Naive B cell (primary cell): Measurements from ENCODE around the gene RREB1. TPM values are rescaled to one million over a fixed set of nuclear protein-coding genes. Genes with fewer than 3 reads are reported as not detected.
"Not testable (repeated sequence)": the region's sequence is repeated elsewhere in the genome, so short reads cannot be mapped to it uniquely, and the experiment has no call there.

Source experiments
- ATAC-seq, 2 donors: fragments of 150-1000 bp; cut with Tn5 transposase; 2 replicates each; pipeline ENCODE4 v1.10.0; 2021; ENCODE audit warnings: low read depth in 2 of 2, mild to moderate bottlenecking in 2 of 2, moderate library complexity in 2 of 2
- DNase-seq: peaks from one replicate; pipeline ENCODE4 v3.0.0; 2022
- H3K27ac Mint-ChIP-seq, 6 donors: one replicate each; pipeline ENCODE4 v1.8.0; 2020 to 2022; ENCODE audit warnings: mild to moderate bottlenecking in 6 of 6, mixed read lengths in 6 of 6, moderate library complexity in 5 of 6, inconsistent platforms in 2 of 6
- H3K27me3 Mint-ChIP-seq, 3 donors: one replicate each; pipeline ENCODE4 v1.8.0; 2021 to 2022; ENCODE audit warnings: mixed read lengths in 3 of 3, mild to moderate bottlenecking in 1 of 3
- H3K36me3 Mint-ChIP-seq, 2 donors: one replicate each; pipeline ENCODE4 v1.8.0; 2020 to 2022; ENCODE audit warnings: mixed read lengths in 2 of 2, inconsistent platforms in 1 of 2, mild to moderate bottlenecking in 1 of 2
- H3K4me1 Mint-ChIP-seq, 3 donors: one replicate each; pipeline ENCODE4 v1.8.0; 2020 to 2022; ENCODE audit warnings: mixed read lengths in 3 of 3, inconsistent platforms in 1 of 3, mild to moderate bottlenecking in 1 of 3, moderate library complexity in 1 of 3
- H3K4me3 Mint-ChIP-seq, 8 donors: one replicate each; pipeline ENCODE4 v1.8.0; 2020 to 2022; ENCODE audit warnings: mild to moderate bottlenecking in 8 of 8, mixed read lengths in 8 of 8, moderate library complexity in 8 of 8, inconsistent platforms in 2 of 8
- H3K9me3 Mint-ChIP-seq, 7 donors: one replicate each; pipeline ENCODE4 v1.8.0; 2020 to 2022; ENCODE audit warnings: mixed read lengths in 7 of 7, mild to moderate bottlenecking in 5 of 7, inconsistent platforms in 2 of 7, moderate library complexity in 1 of 7
- polyA plus RNA-seq, 6 donors: library from polyadenylated mRNA; unstranded; fragments of 300-500 nt; fragmentation: Illumina TruSeq; gene quantifications; one replicate each; pipeline ENCODE4 v1.2.3, GENCODE V29; 2021; ENCODE audit warnings: low read depth in 6 of 6

Gene RREB1
- polyA plus RNA-seq, 6 donors from 2014 or later: 1.5 to 9.9 (median 5.2) TPM

GRCh38 chr6:7265385-7265726 is 157.6 kb downstream of the RREB1 start:
- Mint-ChIP-seq H3K4me1 (peaks cover 18 to 24% (median 22%) of the 10 kb centered on the region in 3 donors), H3K36me3 (peaks cover 0 to 12% of the 10 kb centered on the region in 2 donors), H3K27me3 (peaks cover 0 to 14% (median 14%) of the 10 kb centered on the region in 3 donors)
- DNase-seq, H3K9me3 Mint-ChIP-seq, ATAC-seq, H3K27ac Mint-ChIP-seq, H3K4me3 Mint-ChIP-seq: not testable (repeated sequence)

- Mint-ChIP-seq H3K27me3 (peaks cover 0 to 5% (median 5%) of the 10 kb centered on the region in 3 donors), H3K36me3 (peaks cover 0 to 12% of the 10 kb centered on the region in 2 donors), H3K9me3 (peaks cover 0 to 4% (median 0%) of the 10 kb centered on the region in 7 donors), H3K27ac (no peak overlapping the region), H3K4me1 (peaks cover 5 to 7% (median 7%) of the 10 kb centered on the region in 3 donors), H3K4me3 (no peak overlapping the region)
- no peak for DNase-seq
- no peak for ATAC-seq
These were observed 159.3 kb downstream of the RREB1 start for GRCh38 chr6:7267071-7267465.

GRCh38 chr6:7267466-7268091 is 159.8 kb downstream of the RREB1 start:
- H3K36me3 Mint-ChIP-seq: peaks cover 0 to 12% of the 10 kb centered on the region in 2 donors
- H3K4me1 Mint-ChIP-seq: peaks cover 0 to 3% (median 3%) of the 10 kb centered on the region in 3 donors
- ATAC-seq: no peak
- H3K27me3 Mint-ChIP-seq: peaks cover 0 to under 1% (median under 1%) of the 10 kb centered on the region in 3 donors
- no peak overlapping the region for H3K4me3 Mint-ChIP-seq
- no peak overlapping the region for H3K27ac Mint-ChIP-seq
- DNase-seq: no peak
- H3K9me3 Mint-ChIP-seq: peaks cover 0 to 4% (median 0%) of the 10 kb centered on the region in 7 donors

GRCh38 chr6:7268362-7268761 is 160.6 kb downstream of the RREB1 start:
- H3K9me3 Mint-ChIP-seq: peaks cover 0 to 4% (median 0%) of the 10 kb centered on the region in 7 donors
- ATAC-seq (no peak), DNase-seq (no peak)
- H3K36me3 Mint-ChIP-seq: peaks cover 0 to 12% of the 10 kb centered on the region in 2 donors
- no peak overlapping the region for H3K4me3 Mint-ChIP-seq
- H3K27me3 Mint-ChIP-seq: no peaks in the 10 kb centered on the region
- no peak overlapping the region for H3K27ac Mint-ChIP-seq
- H3K4me1 Mint-ChIP-seq: peaks cover 0 to 3% (median 0%) of the 10 kb centered on the region in 3 donors

DNA sequence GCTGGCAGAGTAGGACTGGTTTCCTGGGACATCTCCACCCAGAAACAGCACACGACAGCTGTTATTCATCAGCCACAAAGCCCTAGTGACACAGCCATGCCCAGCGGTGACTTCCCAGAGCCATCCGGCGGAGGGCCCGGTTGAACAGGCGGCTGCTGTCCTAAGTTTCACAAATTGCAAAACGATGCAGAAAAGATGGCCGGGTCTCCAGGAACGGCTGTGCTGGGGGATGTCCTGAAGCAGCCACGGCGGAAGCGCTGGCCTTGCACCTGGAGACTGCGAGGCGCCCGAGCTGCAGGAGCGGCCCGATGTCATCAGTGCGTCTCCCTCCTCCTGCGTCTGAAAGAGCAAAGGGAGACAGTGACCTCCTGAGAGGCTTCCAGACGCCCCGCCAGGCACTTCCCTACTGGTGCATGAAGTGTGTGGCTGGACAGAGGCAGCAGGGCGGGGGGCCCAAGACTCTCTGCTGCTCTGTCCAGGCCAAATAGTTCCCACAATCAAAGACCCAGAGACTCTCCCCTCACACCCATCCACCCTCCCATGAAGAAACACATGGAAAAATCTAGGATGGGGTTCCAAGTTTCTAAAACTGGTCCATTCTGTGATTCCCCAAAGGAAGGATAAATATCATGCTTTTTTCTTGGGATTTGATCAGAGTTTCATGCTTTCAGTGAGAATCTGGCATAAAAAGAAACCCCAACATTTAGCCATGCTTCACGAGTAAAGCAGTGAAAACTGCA is 161.2 kb downstream of the RREB1 start:
- peaks cover 0 to 12% of the 10 kb centered on the region in 2 donors for H3K36me3 Mint-ChIP-seq
- ATAC-seq (no peak), DNase-seq (no peak)
- peaks cover 0 to 3% (median 0%) of the 10 kb centered on the region in 3 donors for H3K4me1 Mint-ChIP-seq
- H3K9me3 Mint-ChIP-seq: peaks cover 0 to 4% (median 0%) of the 10 kb centered on the region in 7 donors
- H3K27me3 Mint-ChIP-seq: no peaks in the 10 kb centered on the region
- no peak overlapping the region for H3K4me3 Mint-ChIP-seq
- H3K27ac Mint-ChIP-seq: no peak overlapping the region

- H3K4me1 Mint-ChIP-seq: peaks cover 0 to 3% (median 0%) of the 10 kb centered on the region in 3 donors
- no peak overlapping the region for H3K4me3 Mint-ChIP-seq
- ATAC-seq (no peak), DNase-seq (no peak)
- no peaks in the 10 kb centered on the region for H3K27me3 Mint-ChIP-seq
- peaks cover 0 to 12% of the 10 kb centered on the region in 2 donors for H3K36me3 Mint-ChIP-seq
- H3K9me3 Mint-ChIP-seq: peaks cover 0 to 4% (median 0%) of the 10 kb centered on the region in 7 donors
- H3K27ac Mint-ChIP-seq: peak overlapping the region in 1 of 6 donors; percentile 68
These were observed 162.1 kb downstream of the RREB1 start for GRCh38 chr6:7269816-7270215.

DNA sequence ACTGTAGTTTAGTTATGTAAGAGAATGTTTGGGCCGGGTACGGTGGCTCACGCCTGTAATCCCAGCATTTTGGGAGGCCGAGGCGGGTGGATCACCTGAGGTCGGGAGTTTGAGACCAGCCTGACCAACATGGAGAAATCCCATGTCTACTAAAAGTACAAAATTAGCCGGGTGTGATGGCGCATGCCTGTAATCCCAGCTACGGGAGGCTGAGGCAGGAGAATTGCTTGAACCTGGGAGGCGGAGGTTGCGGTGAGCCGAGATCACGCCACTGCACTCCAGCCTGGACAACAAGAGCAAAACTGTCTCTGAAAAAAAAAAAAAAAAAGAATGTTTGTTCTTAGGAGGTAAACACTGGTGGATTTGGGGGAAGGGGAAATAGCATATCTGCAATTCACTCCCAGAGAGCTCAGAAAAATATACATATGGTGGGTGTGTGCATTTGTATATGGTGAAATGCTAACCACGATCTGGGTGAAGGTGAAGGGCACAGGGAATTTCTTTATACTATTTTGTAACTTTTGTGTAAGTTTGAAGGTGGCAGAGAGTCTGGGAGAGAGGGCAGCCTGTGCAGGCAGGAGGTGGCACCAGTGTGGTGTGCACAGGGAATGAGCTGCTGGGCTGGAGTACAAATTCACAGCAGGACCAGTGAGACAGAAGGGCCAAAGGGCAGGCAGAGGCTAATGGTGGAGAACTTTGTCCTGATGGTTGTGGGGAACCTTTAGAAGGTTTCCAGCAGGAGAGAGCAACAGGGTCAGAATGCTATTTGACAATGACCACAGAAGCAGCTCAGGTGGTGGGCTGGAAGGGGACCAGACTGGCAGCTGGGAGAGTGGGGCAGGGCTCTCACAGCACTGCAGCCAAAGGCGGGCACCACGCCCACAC is 162.8 kb downstream of the RREB1 start:
- DNase-seq: no peak
- Mint-ChIP-seq H3K27ac (peak overlapping the region in 2 of 6 donors; percentile 45 to 86), H3K4me1 (peaks cover under 1 to 3% (median 1%) of the 10 kb centered on the region in 3 donors), H3K36me3 (peaks cover 0 to 12% of the 10 kb centered on the region in 2 donors), H3K4me3 (peak overlapping the region in 1 of 8 donors; percentile 12), H3K9me3 (peaks cover 0 to 4% (median 0%) of the 10 kb centered on the region in 7 donors), H3K27me3 (no peaks in the 10 kb centered on the region)
- ATAC-seq: no peak

DNA sequence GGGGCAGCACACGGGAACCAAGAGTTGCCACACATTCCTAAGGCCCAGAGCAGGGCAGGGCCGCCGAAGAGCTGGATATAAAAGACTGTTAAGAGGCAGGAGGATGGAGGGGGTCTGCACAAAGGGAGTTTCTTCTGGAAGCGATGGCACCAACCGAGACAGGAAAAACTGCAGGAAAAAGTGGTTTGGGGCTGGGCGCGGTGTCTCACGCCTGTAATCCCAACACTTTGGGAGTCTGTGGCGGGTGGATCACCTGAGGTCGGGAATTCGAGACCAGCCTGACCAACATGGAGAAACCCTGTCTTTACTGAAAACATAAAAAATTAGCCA is 163.4 kb downstream of the RREB1 start:
- Mint-ChIP-seq H3K9me3 (peaks cover 0 to 4% (median 0%) of the 10 kb centered on the region in 7 donors), H3K36me3 (peaks cover 0 to 12% of the 10 kb centered on the region in 2 donors), H3K27me3 (no peaks in the 10 kb centered on the region), H3K4me1 (peaks cover 7 to 9% (median 7%) of the 10 kb centered on the region in 3 donors), H3K4me3 (peak overlapping the region in 1 of 8 donors; percentile 12), H3K27ac (peak overlapping the region in 2 of 6 donors; percentile 45 to 86)
- ATAC-seq (no peak), DNase-seq (no peak)

DNA sequence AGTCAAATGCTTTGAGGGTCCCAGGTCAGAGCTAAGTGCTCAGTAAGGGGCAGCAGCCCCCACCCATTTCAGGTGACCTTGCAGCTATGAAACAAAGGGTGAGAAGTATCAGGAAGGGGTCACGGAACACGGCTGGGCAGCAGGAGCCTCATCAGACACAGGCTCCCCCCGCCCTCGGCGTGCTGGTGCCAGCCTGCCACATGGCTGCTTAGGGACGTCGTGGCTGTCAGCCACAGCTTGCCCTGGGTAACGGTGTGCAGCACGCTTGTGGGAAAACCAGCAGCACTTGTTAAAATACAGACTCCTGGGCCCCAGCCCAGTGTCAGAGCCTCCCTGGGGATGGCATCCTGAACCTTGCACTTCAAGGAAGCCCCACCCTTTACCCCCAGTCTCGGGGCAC is 165.9 kb downstream of the RREB1 start:
- no peaks in the 10 kb centered on the region for H3K27me3 Mint-ChIP-seq
- H3K27ac Mint-ChIP-seq: peak overlapping the region in 1 of 6 donors; percentile 76
- peak overlapping the region in 1 of 8 donors; percentile 52 for H3K4me3 Mint-ChIP-seq
- H3K4me1 Mint-ChIP-seq: peaks cover 26 to 32% (median 28%) of the 10 kb centered on the region in 3 donors
- DNase-seq: no peak
- no peaks in the 10 kb centered on the region for H3K9me3 Mint-ChIP-seq
- no peak for ATAC-seq
- no peaks in the 10 kb centered on the region for H3K36me3 Mint-ChIP-seq

DNA sequence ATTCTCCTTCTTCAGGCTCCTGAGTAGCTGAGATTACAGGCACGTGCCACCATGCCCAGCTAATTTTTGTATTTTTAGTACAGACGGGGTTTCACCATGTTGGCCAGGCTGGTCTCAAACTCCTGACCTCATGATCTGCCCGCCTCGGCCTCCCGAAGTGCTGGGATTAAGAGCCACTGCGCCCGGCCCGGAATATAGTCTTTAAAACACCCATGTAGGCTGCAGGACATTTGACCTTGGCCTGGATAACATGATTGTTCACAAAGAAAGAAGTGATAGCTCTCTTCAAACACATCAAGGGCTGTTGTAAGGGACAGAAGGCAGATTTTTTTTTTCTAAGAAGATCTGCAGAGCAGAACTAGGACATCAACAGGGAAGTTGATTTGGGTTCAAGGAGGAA is 166.8 kb downstream of the RREB1 start:
- Mint-ChIP-seq H3K27ac (peak overlapping the region in 1 of 6 donors; percentile 5), H3K4me1 (peaks cover 29 to 40% (median 31%) of the 10 kb centered on the region in 3 donors)
- ATAC-seq, DNase-seq, H3K9me3 Mint-ChIP-seq, H3K36me3 Mint-ChIP-seq, H3K27me3 Mint-ChIP-seq, H3K4me3 Mint-ChIP-seq: not testable (repeated sequence)

DNA sequence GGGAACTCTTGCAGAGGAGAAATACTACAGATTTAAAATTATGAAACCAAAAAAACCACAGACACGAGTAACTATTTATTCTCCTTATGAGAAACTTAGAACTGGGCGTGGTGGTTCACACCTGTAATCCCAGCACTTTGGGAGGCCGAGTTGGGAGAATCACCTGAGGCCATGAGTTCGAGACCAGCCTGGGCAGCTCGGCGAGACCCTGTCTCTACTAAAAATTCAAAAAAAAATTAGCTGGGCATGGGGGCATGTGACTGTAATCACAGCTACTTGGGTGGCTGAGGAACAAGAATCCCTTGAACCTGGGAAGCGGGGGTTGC is 168.4 kb downstream of the RREB1 start:
- Mint-ChIP-seq H3K36me3 (no peaks in the 10 kb centered on the region), H3K27ac (peak overlapping the region; percentile 61 to 95 (median 84)), H3K27me3 (no peaks in the 10 kb centered on the region), H3K9me3 (no peaks in the 10 kb centered on the region), H3K4me1 (peaks cover 26 to 43% (median 31%) of the 10 kb centered on the region in 3 donors), H3K4me3 (peak overlapping the region in 7 of 8 donors; percentile 34 to 88 (median 72))
- ATAC-seq (no peak), DNase-seq (no peak)

DNA sequence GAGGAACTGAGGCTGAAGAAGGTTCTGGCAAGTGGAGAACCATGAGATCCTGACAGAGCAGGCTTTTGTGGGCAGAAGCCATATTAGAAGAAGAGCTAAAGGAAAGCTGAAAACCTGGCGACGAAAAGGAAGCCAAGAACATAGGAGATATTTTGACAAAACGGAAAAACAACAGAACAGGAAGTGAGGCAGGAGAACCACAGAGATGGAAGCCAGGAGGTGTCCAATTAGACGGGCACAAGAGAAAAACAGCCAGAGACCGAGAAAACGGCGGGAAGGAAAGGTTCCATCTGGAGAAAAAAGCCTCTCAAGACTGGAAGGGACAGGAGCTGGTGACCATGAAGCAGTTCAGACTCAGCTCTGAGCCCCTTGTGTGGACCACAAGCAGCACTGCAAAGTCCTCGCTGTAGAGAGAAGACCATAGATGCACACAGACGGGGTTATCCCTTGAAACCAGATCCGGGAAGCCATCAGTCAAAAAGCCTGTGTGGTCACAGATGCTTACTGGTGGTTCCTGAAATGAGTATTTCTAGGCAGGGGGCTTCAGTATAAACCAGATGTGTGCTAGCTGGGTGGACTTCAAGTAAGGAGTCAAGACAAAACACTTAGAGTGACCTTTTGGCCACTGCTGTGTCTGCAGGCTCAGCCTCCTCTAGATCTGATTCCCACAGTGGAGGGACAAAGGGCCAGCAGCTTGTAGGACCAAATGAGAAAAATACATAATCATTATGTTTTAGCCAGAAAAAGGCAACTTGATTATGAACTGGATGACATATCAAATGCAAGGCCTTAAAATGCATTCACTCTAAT is 174.5 kb downstream of the RREB1 start:
- no peak for ATAC-seq
- no peak for DNase-seq
- Mint-ChIP-seq H3K27ac (peak overlapping the region; percentile 36 to 87 (median 72)), H3K4me3 (peak overlapping the region in 1 of 8 donors; percentile 5), H3K9me3 (no peaks in the 10 kb centered on the region), H3K4me1 (peaks cover 25 to 37% (median 28%) of the 10 kb centered on the region in 3 donors), H3K36me3 (peaks cover 0 to 5% of the 10 kb centered on the region in 2 donors), H3K27me3 (no peaks in the 10 kb centered on the region)
